Panc1 (cell line): ENCODE data around the gene KRTAP5-10. TPM values are rescaled to one million over a fixed set of nuclear protein-coding genes. Genes with fewer than 3 reads are reported as not detected.
"Not testable (repeated sequence)": the region's sequence is repeated elsewhere in the genome, so short reads cannot be mapped to it uniquely, and the experiment has no call there.

Experiments used
- ATAC-seq: fragments of 200-7000 bp; cut with Tn5 transposase; 2 replicates; pipeline ENCODE4 v1.9.1; 2020; ENCODE audit warnings: mild to moderate bottlenecking, moderate library complexity
- BruUV-seq: library from RNA; stranded (reverse); fragments of 400-500 nt; replicated peaks from 2 replicates; lab custom pipeline; 2021; lab: Mats Ljungman, UMichigan
- CTCF ChIA-PET: fragments of 300-600 bp; sonication (Branson Sonifier 250); formaldehyde crosslinking; loops from one replicate; lab custom pipeline; 2022; ENCODE audit warnings: antibody characterized with exemption; lab: Charles Lee
- POLR2A ChIA-PET: fragments of 300-600 bp; sonication (Branson Sonifier 250); formaldehyde crosslinking; loops from one replicate; lab custom pipeline; 2022; ENCODE audit warnings: antibody characterized with exemption; lab: Charles Lee
- DNase-seq: peaks from one replicate; pipeline ENCODE4 v3.0.0-alpha.2; 2010; ENCODE audit warnings: low read depth, low spot score
- H3K27ac ChIP-seq: 2 replicates; pipeline ENCODE4 v1.5.1; 2011; ENCODE audit warnings: mild to moderate bottlenecking, low read length, inconsistent platforms
- H3K27me3 ChIP-seq: fragments of 200-500 bp; sonication (Bioruptor generic); 2 replicates; pipeline ENCODE4 v1.6.0; 2014; ENCODE audit warnings: low read length, inconsistent platforms; ENCODE audit not compliant: control insufficient read depth, insufficient read depth
- H3K36me3 ChIP-seq: fragments of 200-500 bp; sonication (Bioruptor generic); 2 replicates; pipeline ENCODE4 v1.5.1; 2014; ENCODE audit warnings: inconsistent platforms, mild to moderate bottlenecking, low read length, moderate library complexity; ENCODE audit not compliant: control insufficient read depth, insufficient read depth
- H3K4me1 ChIP-seq: 2 replicates; pipeline ENCODE4 v1.5.1; 2011; ENCODE audit warnings: inconsistent platforms, mild to moderate bottlenecking, low read length, moderate library complexity; ENCODE audit not compliant: control insufficient read depth, insufficient read depth
- H3K4me3 ChIP-seq, 2 experiments: 2 replicates each; pipeline ENCODE4 v1.5.1; 2011 to 2012; ENCODE audit warnings: low read depth in 2 of 2, low read length in 2 of 2, mild to moderate bottlenecking in 2 of 2, inconsistent platforms in 1 of 2, moderate library complexity in 1 of 2
- H3K9me3 ChIP-seq: fragments of 200-500 bp; sonication (Bioruptor generic); 2 replicates; pipeline ENCODE4 v1.5.1; 2014; ENCODE audit warnings: low read depth, mild to moderate bottlenecking, inconsistent platforms, low read length, moderate library complexity; ENCODE audit not compliant: control insufficient read depth, insufficient read depth
- CTCF ChIP-seq: fragments of 450-650 bp; IDR thresholded peaks from 2 replicates; pipeline ENCODE4 v1.5.1; 2017; ENCODE audit warnings: mild to moderate bottlenecking
- POLR2AphosphoS5 ChIP-seq: IDR thresholded peaks from 2 replicates; pipeline ENCODE4 v1.6.1; 2012; ENCODE audit warnings: mild to moderate bottlenecking, low read depth, low read length, moderate library complexity
- REST ChIP-seq, 2 experiments: IDR thresholded peaks; 2 replicates each; pipeline ENCODE4 v1.6.1; 2011 to 2012; ENCODE audit warnings: low read depth in 2 of 2, control low read depth in 1 of 2, low read length in 1 of 2, mild to moderate bottlenecking in 1 of 2, moderate library complexity in 1 of 2; ENCODE audit not compliant: insufficient read depth in 1 of 2
- SIN3A ChIP-seq: IDR thresholded peaks from 2 replicates; pipeline ENCODE4 v1.6.1; 2012; ENCODE audit warnings: low read depth, mild to moderate bottlenecking, low read length, moderate library complexity, borderline replicate concordance; ENCODE audit not compliant: insufficient read depth
- TCF7L2 ChIP-seq: IDR thresholded peaks from 2 replicates; pipeline ENCODE4 v1.6.1; 2011; ENCODE audit warnings: mild to moderate bottlenecking, low read depth, low read length, inconsistent platforms
- in situ Hi-C: cut with HindIII; loops from 2 replicates; pipeline ENCODE4 v1.10.0; 2016; ENCODE audit warnings: low sequenced_read_pairs, low pct_unique_long_range_greater_than_20kb
- intact Hi-C: fragments of 100-400 bp; cut with micrococcal nuclease; formaldehyde crosslinking; loops from one replicate; pipeline ENCODE4 v1.10.0; 2022; ENCODE audit not compliant: unreplicated experiment
- total RNA-seq: library from RNA; stranded (reverse); gene quantifications from one replicate; pipeline ENCODE4 v1.2.1, GENCODE V29; 2021; ENCODE audit not compliant: unreplicated experiment

The KRTAP5-10 gene
- total RNA-seq, 1 experiment from 2014 or later, result not detected

- H3K4me1 ChIP-seq, result peaks cover 5% of the 10 kb centered on the region
- ATAC-seq, result no peak
- peaks cover 8% of the 10 kb centered on the region; the same call in 1 of the 2 replicates for H3K27me3 ChIP-seq
- no peaks in the 10 kb centered on the region for H3K9me3 ChIP-seq
- no peaks in the 10 kb centered on the region for H3K36me3 ChIP-seq
- no peak for DNase-seq
- H3K27ac ChIP-seq, result no peak overlapping the region
- POLR2A ChIA-PET, result no interaction called here
- CTCF ChIA-PET, result no interaction called here
- no peak overlapping the region for H3K4me3 ChIP-seq
- in situ Hi-C loops (no loop called here), intact Hi-C loops (no loop called here)
- TF ChIP-seq TCF7L2 (no peak), CTCF (no peak), REST (IDR thresholded peaks at IDR 0.05; ENCODE audit: insufficient read depth in 1 of 2, low read depth in 2 of 2, low read length in 1 of 2) (no peak), SIN3A (no peak), POLR2AphosphoS5 (no peak)
- BruUV-seq, result no TSS peak
These were observed 12.2 kb downstream of the KRTAP5-10 start for GRCh38 chr11:71577469-71578004.

- ATAC-seq, result 0 out of 2 replicates have a peak, but pooled peaks have one; percentile 25
- H3K4me1 ChIP-seq, H3K9me3 ChIP-seq, POLR2A ChIA-PET, H3K27ac ChIP-seq, BruUV-seq, H3K36me3 ChIP-seq, in situ Hi-C loops, DNase-seq, intact Hi-C loops, H3K4me3 ChIP-seq: not testable (repeated sequence)
- peaks cover 10% of the 10 kb centered on the region; the same call in 1 of the 2 replicates for H3K27me3 ChIP-seq
- CTCF ChIA-PET, result interaction anchor here (0.6 to 1.5 kb wide), 6 partner anchors 12 to 132 kb away, joined by 3 to 5 read pairs (median 3); partner anchors contain the start of genes KRTAP5-9 and NADSYN1
These were observed 14.2 kb downstream of the KRTAP5-10 start for GRCh38 chr11:71579513-71579912.
